GM12873 (cell line): ENCODE results near the gene SLC27A1.

ENCODE experiments used
- CTCF ChIP-seq: IDR thresholded peaks from 2 replicates; pipeline ENCODE4 v1.5.1; 2012; ENCODE audit warnings: low read depth, mild to moderate bottlenecking, moderate library complexity, low read length, control low read depth; ENCODE audit not compliant: insufficient read depth; ENCODE audit errors: missing control alignments

SLC27A1 gene

GRCh38 chr19:17484520-17485185 is 14.3 kb downstream of the SLC27A1 start:
- TF ChIP-seq CTCF: no peak

GRCh38 chr19:17486545-17487240 is 16.4 kb downstream of the SLC27A1 start:
- TF ChIP-seq CTCF: no peak

- no peak for TF ChIP-seq CTCF
Observed at GRCh38 chr19:17487284-17488121, 17.2 kb downstream of the SLC27A1 start.

GRCh38 chr19:17488593-17489391 is 18.5 kb downstream of the SLC27A1 start:
- peak; percentile 35 for TF ChIP-seq CTCF

GRCh38 chr19:17489392-17490030 is 19.2 kb downstream of the SLC27A1 start:
- TF ChIP-seq CTCF: no peak

GRCh38 chr19:17490411-17490810 is 20.1 kb downstream of the SLC27A1 start:
- TF ChIP-seq CTCF: no peak
